Measurements from ENCODE around the gene RPS6KB2. TPM values are rescaled to one million over a fixed set of nuclear protein-coding genes. Genes with fewer than 3 reads are reported as not detected.

RPS6KB2 gene
- total and polyA plus RNA-seq, 10 of the 15 experiments (the other 5 are each of a cell fraction or from before 2014, with no cell fraction given) = 0.39 to 101 (median 58.4) TPM

- no peak for TF ChIP-seq ZNF687 (IDR thresholded peaks at IDR 0.05)
- no peak for TF ChIP-seq SUZ12 (IDR thresholded peaks at IDR 0.05; ENCODE audit: unreplicated experiment)
These were observed 21.8 kb upstream of the RPS6KB2 start (continued) for GRCh38 chr11:67406420-67406968.

- ATAC-seq (no peak), DNase-seq (ENCODE audit: low read depth, low spot score) (no peak), FAIRE-seq (no peak)
- peaks cover 33% of the 10 kb centered on the region for H3K79me2 ChIP-seq (ENCODE audit: control insufficient read depth, insufficient read depth, low read length)
- no peaks in the 10 kb centered on the region for H3K27me3 ChIP-seq (replicated peaks in 1 of 2; ENCODE audit: control insufficient read depth in 2 of 2, insufficient read depth in 2 of 2, low read length in 1 of 2)
- peak overlapping the region; percentile 6; the same call in 1 of the 2 replicates for H3K27ac ChIP-seq (ENCODE audit: control insufficient read depth, insufficient read depth)
- ChIA-PET POLR2A (interaction anchor here (0.7 to 3.0 kb wide), 7 partner anchors 11 to 77 kb away, joined by 3 to 12 read pairs (median 4); partner anchors contain the start of genes PTPRCAP, RPS6KB2 and TMEM134), SMC1A (ENCODE audit: uncharacterized antibody, unreplicated experiment) (interaction anchor here (0.7 to 3.1 kb wide), 7 partner anchors 13 to 99 kb away, joined by 3 to 11 read pairs (median 3); partner anchors contain the start of genes PTPRCAP and TMEM134), RAD21 (ENCODE audit: unreplicated experiment) (interaction anchor here (0.9 to 2.6 kb wide), 6 partner anchors 15 to 63 kb away, joined by 4 to 18 read pairs (median 5); partner anchors contain the start of genes PTPRCAP and RAD9A), CTCF (interaction anchor here (0.8 to 1.9 kb wide), 4 partner anchors 13 to 62 kb away, joined by 3 to 7 read pairs (median 4); partner anchors contain the start of gene TMEM134)
- H3K4me3 ChIP-seq = 0 out of 2 replicates have a peak overlapping the region, but pooled peaks have one; percentile 30
- no TSS peak for BruUV-seq (replicated peaks)
- in situ Hi-C loops (cut with MboI) = no loop called here
- no peaks in the 10 kb centered on the region for H4K20me1 ChIP-seq (ENCODE audit: control insufficient read depth, insufficient read depth)
- H3K9ac ChIP-seq (ENCODE audit: control insufficient read depth, insufficient read depth, low read length) = no peak overlapping the region
- H2AFZ ChIP-seq (ENCODE audit: control insufficient read depth, low read depth, low read length) = no peak overlapping the region
- H3K4me2 ChIP-seq (ENCODE audit: control insufficient read depth, insufficient read depth) = peak overlapping the region; percentile 31
- intact Hi-C loops (cut with micrococcal nuclease; ENCODE audit: unreplicated experiment) = no loop called here
- peaks cover 71% of the 10 kb centered on the region for H3K4me1 ChIP-seq (ENCODE audit: control insufficient read depth, insufficient read depth, low read length)
- H3K36me3 ChIP-seq (ENCODE audit: control insufficient read depth in 2 of 2, insufficient read depth in 2 of 2, low read length in 1 of 2) = no peaks in the 10 kb centered on the region
- 21% methylated on average over 12 of the region's 12 CpGs for WGBS (ENCODE audit: insufficient coverage, insufficient replicate concordance, low lambda C conversion rate, missing lambda C conversion rate)
- no peaks in the 10 kb centered on the region; the same call in 2 of the 3 replicates for H3K9me3 ChIP-seq (replicated peaks; ENCODE audit: control insufficient read depth, insufficient read depth, low read length)
- TF ChIP-seq RB1 (IDR thresholded peaks at IDR 0.05; ENCODE audit: borderline replicate concordance) (no peak), SRF (IDR thresholded peaks at IDR 0.05; ENCODE audit: low read depth in 2 of 2, low read length in 2 of 2) (no peak), EZH2 (IDR thresholded peaks at IDR 0.05; ENCODE audit: borderline replicate concordance, control insufficient read depth, low read depth, low read length) (no peak), POLR2A (IDR thresholded peaks at IDR 0.05; ENCODE audit: low read depth, low read length) (no peak; the same call in 1 of the 2 replicates), CTCF (IDR thresholded peaks at IDR 0.05 in 2 of 3, conservative IDR thresholded peaks at IDR 0.05 in 1 of 3; ENCODE audit: control insufficient read depth in 2 of 3, extremely low read depth in 1 of 3, insufficient read depth in 1 of 3, low read depth in 3 of 3, low read length in 3 of 3) (peak in 2 of 3 experiments; percentile 25 to 48; a peak in 3 of 6 replicates), HCFC1 (IDR thresholded peaks at IDR 0.05; ENCODE audit: low read length) (no peak), FOXK2 (IDR thresholded peaks at IDR 0.05) (no peak), FOXM1 (IDR thresholded peaks at IDR 0.05; ENCODE audit: low read depth, low read length) (no peak), BMI1 (IDR thresholded peaks at IDR 0.05; ENCODE audit: borderline replicate concordance) (no peak), IKZF1 (conservative IDR thresholded peaks at IDR 0.05) (peak; percentile 28; the same call in 1 of the 2 replicates), MYC (IDR thresholded peaks at IDR 0.05; ENCODE audit: insufficient read depth, insufficient read length, insufficient replicate concordance, low read length, severe bottlenecking) (no peak), NR2C1 (IDR thresholded peaks at IDR 0.05) (no peak), TCF7 (IDR thresholded peaks at IDR 0.05; ENCODE audit: borderline replicate concordance) (no peak)
These were observed 21.2 kb upstream of the RPS6KB2 start for GRCh38 chr11:67406969-67407687.
